Sigmoid colon (tissue), 4 donors: ENCODE measurements around the gene RUFY1.

Experiments
- POLR2AphosphoS5 ChIP-seq, 4 donors: sonication (generic); formaldehyde crosslinking; IDR thresholded peaks; one replicate each; pipeline ENCODE4 v1.6.1; 2017; ENCODE audit warnings: antibody characterized with exemption in 4 of 4
- TF ChIP-seq, protein P1 (sequence below), 4 experiments: fragments of 450-650 bp in 3 of 4; fragments of 200-600 bp in 1 of 4; IDR thresholded peaks; one replicate each; pipeline ENCODE4 v1.5.1; 2016 to 2019; ENCODE audit warnings: antibody characterized with exemption in 4 of 4, mild to moderate bottlenecking in 3 of 4, moderate library complexity in 2 of 4

GRCh38 chr5:179558932-179559283, 8.6 kb downstream of the RUFY1 start:
- TF ChIP-seq POLR2AphosphoS5 (IDR thresholded peaks at IDR 0.05): no peak
- TF ChIP-seq, protein P1, sequence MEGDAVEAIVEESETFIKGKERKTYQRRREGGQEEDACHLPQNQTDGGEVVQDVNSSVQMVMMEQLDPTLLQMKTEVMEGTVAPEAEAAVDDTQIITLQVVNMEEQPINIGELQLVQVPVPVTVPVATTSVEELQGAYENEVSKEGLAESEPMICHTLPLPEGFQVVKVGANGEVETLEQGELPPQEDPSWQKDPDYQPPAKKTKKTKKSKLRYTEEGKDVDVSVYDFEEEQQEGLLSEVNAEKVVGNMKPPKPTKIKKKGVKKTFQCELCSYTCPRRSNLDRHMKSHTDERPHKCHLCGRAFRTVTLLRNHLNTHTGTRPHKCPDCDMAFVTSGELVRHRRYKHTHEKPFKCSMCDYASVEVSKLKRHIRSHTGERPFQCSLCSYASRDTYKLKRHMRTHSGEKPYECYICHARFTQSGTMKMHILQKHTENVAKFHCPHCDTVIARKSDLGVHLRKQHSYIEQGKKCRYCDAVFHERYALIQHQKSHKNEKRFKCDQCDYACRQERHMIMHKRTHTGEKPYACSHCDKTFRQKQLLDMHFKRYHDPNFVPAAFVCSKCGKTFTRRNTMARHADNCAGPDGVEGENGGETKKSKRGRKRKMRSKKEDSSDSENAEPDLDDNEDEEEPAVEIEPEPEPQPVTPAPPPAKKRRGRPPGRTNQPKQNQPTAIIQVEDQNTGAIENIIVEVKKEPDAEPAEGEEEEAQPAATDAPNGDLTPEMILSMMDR (IDR thresholded peaks at IDR 0.05): no peak
